Activated naive CD8-positive, alpha-beta T cell treated with anti-CD3 and anti-CD28 coated beads, Interleukin-2, amount 50 U/mL, for 16 hours (primary cell): Measurements from ENCODE around the gene PLXNB2.

Source experiments
- DNase-seq: peaks from one replicate; pipeline ENCODE4 v3.0.0-alpha.2; 2020; ENCODE audit warnings: low read depth, low spot score

The PLXNB2 gene

DNA sequence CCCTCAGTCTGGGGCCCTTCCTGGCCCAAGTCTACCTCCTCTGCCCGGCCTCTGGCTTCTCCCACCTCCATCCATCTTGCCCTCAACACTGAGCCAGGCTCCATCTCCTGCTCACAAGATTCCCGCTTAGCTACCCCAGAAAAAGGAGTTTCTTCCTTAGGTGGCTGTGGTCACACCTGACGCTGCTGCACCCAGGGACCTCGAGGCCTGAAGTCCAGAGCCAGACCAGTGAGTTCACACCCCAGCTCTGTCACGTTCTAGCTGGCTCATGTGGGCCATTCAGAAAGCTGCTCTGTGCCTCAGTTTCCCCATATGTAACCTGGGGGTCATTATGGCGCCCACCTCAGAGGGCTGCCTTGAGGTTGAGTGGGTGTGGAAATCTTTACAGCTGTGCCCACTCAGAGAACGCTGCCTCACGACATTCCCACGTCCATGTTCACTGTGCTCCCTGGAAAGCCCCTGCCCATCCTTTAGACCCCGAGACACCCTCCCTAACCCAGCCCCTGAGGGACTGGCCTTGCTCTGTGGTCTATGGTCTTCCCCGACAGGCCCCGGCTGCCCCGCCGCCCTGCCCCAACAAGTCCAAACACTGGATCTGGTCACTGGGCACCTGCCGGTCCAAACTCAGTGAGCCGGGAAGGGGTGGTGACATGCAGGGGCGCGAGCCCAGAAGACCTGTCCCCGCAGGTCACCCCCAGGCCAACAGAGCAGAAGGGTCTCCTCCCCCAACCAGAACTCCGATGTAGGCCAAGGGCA is 9.8 kb downstream of the PLXNB2 start:
- no peak for DNase-seq

DNA sequence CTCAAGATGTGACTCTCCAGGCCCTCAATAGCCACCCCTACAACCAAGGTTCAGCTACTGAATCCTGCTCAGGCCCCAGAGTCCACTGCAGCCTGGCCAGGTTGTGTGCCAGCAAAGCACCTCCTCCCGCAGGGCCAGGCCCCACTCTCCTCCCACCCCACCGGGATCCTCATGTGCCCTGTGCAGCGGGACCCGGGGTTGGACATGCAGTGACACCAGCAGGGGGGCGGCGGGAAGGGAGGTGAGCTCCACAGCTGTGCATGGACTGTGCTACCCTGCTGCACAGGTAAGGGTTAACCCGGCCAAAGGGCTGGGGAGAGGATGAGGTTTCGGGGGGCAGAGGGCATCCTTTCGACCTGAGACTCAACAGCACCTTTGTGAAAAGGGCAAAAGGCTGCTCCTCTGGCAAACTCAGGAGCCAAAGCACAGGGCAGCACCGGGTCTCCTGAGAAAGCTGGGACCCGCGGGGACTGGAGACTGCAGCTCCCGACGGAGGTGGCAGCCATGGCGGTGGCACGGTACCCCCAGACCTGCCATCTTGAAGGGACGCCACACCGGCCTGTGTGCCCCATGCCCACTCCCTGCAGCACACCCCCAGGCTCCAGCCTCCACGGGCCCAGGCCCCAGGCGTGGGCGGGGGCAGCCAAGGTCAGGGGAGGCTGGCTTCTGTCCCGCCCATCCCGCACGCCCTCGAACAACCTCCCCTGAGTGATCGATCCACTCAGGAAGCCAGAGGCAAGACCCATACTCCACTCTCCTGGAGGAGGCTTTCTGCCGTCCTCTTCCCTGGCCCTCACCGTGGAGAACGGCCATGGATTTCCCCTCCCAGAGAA is 10.6 kb downstream of the PLXNB2 start:
- DNase-seq: no peak

DNA sequence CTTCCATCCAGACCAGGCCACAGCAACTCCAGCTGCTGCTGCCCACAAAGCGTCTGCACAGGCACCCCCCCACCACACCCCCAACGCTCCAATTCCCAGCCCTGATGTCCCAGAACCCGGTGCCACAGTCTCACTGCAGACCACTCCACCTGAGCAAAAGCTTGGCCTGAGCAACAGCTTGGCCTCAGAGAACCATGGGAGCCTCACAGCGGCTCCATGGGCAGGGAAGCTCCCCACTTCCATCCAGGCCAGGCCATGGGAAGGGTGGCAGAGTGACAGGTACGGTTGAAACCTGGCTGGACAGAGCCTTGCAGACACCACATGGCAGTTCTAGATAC is 13.2 kb downstream of the PLXNB2 start:
- no peak for DNase-seq

DNA sequence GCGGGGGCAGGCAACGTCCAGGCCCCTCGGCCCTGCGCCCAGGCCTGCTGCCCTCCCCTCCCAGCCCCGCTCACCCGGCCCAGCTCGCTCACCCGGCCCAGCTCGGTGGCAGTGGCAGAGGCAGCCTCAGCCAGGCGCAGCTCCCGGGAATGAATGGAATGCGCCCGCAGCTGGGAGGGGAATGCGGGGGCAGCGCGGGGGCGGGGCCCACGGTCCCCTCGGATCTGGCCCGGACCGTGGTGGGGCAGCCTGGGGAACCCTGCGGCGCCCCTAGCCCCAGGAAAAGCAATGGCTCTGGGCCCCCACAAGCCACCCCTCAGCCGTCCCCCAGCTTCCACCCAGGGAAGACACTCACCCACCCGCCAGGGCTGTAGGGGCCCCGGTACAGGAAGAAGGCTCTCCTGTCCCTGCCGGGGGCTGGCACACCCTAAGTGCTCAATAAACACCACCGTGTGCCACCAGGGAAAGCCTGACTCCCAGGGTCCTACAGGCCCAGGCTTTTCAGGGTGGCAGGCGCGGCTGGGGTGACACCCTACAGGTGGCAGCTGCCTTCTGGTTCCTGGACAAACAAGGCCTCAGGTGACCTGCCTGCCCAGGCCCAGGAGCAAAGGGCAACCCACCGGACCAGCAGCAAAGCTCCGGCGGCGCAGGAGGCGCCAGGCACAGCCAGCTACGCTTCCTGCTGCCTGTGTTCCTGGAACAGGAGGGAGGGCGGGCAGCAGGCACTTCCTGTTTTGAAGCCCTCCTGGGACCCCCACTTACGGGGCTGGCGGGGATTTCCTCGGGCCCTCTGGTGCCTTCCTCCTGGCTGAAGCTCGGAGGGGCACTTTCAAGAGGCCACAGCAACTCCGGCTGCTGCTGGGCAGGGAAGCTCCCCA is 13.8 kb downstream of the PLXNB2 start:
- no peak for DNase-seq

DNA sequence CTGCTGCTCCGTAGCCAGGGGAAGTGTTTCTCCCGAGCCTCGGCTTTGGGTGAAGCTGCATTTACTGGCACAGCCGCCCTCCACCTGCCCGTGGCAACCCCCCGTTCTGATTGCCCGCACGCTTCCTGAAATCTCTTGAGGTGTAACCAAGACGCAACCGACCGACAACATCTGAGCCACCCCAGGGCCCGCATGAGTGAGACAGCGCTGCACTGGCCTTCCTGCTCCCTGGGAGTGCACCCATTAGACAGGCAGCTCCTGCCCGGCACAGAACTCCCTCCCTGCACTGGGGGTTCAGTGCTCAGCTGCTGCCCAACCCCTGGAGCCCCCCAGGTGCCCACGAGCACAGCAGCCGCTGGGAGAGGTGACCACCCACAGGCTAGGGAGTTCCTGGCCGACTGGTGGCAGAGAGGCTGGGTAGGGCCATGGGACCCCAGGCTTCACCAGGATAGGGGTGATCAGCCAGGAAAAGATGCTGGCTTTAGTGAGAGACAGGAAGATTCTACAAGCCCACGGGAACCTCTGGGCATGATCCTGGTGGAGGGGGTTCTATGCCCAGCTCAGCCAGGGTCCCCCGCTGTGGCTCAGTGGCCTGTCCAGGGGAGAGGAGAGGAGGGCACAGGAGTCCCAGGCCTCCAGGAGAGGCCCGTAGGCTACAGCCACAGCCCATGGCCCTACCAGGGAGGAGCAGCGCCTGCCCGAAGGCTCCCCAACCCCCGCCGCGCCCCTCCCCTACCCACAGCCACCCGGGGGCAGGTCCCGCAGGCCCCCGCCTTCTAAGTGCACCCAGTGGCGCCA is 14.6 kb downstream of the PLXNB2 start:
- DNase-seq: no peak

DNA sequence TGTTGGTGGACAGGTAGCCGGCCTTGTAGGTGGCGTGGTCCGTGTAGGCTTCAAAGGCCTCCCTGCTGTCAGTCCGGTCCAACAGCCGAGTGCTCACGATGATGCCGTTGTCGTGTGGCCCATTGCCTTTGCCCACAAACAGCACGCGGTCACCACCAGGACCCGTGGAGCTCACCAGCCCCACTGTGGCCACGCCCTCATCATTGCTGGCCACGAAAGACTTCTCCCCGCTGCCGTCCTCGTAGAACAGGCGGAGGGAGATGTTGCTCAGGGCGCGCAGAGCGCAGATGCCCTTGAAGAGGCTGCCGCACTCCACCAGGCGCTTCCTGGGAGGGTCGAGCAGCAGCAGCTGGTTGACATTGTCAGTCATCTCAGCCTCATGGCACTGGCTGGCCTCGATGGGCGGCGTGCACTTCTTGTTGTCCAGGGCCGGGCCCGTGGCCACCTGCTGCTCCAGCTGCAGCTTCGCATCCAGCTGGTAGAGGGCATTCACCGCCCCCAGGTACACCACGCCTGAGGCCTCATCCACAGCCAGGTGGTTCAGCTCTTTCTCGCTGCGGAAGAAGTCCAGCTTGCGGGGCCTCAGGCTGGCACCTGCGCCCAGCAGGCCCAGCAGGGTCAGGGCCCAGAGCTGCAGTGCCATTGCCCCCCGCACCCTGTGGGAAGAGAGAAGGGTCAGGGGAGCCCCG is 17.4 kb downstream of the PLXNB2 start:
- no peak for DNase-seq

DNA sequence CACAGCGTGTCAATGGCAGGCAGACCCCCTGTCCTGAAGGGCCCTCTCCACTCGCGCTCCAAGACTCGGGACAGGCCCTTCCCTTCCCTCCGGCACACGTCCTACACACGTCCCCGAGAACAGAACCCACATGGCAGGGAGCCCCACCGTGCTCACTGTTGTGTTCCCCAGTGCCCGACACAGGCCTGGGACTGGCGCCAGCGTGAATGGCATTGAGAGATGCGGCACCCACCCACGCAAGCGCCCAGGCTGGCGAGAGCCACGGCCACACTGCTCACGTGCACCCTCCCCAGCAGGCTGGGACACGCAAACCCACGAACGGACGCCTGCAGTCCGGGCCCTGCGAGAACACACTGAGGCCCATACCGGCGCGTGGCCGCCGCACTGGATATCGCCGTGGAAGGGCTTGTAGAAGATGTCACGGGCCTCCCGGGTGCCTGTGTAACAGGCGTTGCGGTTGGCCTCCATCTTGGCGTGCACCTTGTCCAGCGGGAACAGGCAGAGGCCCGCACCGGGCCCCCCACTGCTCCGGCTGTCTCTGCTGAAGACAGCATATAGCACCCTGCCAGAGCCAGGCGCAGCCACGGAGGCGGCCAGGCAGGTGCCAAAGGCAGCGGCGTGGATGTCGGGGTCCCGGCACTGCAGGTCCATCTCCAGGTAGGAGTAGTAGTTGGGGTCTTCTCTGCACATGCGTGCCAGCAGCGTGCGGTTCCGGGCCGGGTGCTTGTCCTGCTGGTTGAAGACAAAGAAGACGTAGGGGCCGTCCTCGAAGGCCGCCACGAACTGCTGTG is 18.1 kb downstream of the PLXNB2 start:
- no peak for DNase-seq

DNA sequence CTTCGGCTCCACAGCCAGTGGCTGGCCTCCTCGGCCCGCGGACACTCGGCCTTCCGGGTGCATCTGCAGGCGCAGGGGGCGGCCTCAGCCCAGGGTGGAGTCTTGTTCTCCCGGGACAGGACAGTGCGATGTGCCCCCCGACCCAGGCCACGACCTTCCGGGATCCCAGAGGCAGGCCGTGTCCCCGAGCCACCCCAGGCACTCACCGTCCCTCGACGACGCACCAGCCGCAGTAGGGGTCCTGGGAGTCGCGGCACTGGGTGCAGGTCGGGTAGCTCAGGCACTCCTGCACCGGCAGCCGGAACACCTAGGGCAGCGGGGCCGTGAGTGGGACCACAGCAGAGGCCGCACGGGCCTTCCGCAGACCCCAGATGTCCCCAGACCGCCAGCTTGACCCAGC is 19.7 kb downstream of the PLXNB2 start:
- no peak for DNase-seq

DNA sequence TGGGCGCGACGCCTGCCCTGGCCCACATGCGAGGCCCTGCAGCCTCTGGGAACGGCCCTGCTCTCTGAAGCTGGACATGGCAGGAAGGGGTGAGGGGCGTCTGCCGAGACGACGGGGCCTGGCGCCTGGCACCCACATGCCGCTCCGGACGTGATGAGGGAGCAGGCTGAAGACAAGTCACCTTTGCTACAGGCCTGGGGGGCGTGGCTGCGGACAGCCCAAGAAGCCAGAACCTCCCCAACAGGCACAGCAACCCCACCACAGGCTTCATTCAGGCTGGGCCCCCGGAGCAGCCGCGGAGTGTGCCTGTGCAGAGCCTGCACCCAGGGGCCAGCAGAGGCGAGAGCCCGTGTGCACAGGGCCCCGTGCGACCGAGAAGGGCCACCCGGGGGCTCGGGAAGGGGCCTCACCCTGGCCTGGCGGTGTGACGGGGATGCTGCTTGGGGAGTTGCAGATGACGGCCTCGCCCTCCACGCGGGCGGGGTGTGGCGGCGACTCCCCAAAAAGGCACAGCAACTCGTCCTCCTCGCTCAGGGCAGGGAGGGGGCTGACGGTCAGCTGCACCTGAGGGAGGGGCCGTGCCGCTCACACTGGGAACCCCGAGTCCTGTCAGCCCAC is 20.6 kb downstream of the PLXNB2 start:
- no peak for DNase-seq

DNA sequence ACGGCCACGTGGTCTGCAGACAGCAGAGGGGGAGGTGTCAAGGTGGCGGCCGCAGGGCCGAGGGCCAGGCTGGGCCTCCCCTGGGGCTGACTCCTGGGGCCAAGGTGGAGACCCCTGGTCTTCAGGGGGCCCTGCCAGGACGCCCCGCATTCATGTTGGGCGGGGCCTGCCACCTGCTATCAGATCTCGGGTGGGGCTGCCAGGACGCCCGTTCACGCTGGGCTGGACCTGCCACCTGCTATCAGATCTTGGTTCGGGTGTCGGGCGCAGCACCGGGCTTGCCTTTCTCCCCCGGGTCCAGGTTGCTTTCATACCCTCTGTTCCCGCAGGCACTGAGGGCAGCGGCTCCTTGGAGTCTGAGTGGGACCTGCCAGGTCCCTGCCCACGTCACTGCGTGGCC is 21.2 kb downstream of the PLXNB2 start:
- DNase-seq: no peak

DNA sequence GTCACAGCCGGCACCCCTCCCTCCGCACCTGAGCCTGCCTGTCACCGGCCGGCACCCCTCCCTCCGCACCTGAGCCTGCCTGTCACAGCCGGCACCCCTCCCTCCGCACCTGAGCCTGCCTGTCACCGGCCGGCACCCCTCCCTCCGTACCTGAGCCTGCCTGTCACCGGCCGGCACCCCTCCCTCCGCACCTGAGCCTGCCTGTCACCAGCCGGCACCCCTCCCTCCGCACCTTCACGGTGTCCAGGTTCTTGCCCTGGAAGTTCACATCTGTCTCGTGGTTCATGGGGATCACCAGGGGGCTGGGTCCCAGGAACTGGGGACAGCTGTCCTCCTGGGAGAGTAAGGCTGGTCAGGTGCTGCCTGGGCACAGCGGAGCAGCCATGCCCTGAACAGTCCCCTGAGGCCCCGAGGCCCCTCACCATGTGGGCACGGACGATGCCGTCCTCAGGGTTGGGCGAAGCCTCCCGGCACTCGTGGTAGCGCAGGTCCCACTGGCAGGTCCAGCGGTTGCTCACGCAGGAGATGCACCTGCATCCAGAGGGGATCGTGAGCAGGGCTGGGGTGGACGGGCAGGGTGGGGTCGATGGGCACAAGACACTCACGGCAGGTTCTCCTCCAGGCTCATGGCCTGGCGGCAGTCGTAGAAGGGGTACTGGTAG is 21.7 kb downstream of the PLXNB2 start:
- DNase-seq: no peak

DNA sequence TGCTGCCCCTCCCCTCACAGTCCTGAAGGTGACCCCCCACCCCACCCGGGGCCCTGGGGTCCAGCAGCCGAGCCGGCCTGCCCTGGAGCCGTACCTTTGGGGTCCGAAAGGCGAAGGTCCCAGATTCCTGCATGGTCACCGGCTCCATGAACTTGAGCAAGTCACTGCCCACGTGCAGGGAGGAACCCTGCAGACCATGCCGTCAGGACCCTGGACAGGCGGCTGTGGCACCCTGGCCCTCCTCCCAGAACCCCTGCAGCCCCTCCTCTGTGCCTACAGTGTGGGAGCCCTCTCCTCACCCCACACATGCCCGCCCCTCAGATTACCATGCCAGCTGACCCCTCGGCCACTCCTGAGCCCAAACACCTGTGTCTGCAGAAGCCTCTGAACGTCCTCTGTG is 23.0 kb downstream of the PLXNB2 start:
- no peak for DNase-seq

DNA sequence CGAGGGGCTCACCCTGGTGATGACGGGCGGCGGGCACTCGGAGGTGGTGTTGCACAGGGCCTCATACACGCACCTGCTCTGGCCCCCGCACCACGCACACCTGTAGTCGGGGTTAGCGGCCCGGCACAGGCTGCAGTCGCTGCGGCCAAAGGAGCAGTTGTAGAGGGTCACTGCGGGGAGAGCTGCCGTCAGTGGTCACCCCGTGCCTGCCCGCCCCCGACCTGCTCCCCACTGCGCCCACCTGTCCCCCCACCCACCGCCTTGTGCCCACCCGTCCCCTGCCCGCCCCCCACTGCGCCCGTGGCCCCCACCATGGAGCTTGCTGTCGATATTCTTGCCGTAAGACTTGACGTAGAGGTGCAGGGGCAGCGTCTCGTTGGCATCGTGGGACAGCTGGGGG is 23.6 kb downstream of the PLXNB2 start:
- no peak for DNase-seq

DNA sequence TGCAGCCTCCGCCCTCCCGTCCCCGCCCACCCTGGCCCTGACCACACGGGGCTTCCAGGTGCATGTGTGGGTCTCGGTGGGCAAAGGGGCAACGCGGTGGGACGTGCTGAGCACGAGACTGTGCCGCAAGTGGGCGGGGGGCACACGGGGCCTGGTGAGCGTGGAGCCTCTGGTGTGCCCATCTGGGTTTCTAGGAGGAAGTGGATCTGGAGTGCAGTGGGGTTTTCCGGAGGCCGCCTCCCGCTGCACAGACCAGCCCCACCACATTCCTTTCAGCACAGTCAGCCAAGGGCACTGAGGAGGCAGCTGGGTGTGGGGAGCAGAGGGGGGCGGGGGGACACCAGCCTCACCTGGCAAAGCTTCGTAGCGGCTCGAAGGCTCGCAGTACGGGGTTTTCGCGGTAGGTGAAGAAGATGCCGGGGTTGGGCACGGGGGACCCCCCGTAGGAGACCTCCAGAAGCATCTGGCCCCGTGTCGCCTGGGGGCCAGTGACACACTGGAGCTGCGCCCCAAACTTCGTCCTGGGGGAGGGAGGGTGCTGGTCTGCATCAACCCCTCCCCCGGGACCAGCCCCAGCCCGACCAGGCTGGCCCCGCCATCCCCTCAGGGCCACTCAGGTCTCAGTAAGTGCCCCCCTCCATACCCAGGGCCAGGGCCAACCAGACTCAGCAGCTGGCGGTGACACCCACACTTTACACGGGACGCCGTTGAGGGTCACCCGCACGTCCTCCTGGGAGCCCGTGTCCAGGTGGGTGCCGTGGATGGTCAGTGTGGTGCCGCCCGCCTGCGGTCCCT is 24.9 kb downstream of the PLXNB2 start:
- DNase-seq: no peak

DNA sequence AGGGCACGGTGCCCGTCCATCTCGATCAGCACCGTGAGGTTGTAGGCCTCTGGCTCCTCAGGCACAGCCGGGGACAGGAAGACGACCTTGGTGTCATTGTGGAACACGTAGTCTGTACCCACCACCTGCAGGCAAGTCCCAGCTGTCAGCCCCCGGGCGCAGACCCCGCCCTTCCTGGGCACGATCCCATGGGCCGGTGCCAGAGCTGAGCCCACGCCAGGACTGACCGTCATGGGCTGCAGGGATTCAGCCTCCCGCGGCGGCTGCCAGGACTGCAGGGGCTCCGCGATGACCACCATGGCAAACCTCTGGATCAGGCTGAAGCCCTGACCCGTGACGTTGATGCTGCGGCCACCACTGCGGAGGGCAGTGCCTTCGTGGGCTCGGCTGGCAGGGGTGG is 25.5 kb downstream of the PLXNB2 start:
- no peak for DNase-seq

DNA sequence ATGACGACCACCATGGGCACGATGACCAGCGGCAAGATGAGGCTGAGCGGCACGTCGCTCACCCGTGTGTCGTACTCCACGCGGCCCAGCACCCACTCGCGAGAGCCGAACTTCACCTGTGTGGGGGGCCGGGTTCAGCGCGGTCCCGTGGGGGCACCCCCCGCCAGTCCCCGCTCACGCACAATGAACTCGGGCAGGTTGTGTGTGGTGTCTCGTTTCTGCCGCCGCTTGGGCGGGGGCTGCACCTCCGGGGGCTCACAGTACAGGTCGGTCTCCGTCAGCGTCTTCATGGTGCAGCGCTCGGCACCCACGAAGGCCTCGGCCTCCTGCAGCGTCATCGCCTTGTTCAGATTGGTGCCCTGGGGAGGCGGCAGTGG is 26.1 kb downstream of the PLXNB2 start:
- DNase-seq: no peak

DNA sequence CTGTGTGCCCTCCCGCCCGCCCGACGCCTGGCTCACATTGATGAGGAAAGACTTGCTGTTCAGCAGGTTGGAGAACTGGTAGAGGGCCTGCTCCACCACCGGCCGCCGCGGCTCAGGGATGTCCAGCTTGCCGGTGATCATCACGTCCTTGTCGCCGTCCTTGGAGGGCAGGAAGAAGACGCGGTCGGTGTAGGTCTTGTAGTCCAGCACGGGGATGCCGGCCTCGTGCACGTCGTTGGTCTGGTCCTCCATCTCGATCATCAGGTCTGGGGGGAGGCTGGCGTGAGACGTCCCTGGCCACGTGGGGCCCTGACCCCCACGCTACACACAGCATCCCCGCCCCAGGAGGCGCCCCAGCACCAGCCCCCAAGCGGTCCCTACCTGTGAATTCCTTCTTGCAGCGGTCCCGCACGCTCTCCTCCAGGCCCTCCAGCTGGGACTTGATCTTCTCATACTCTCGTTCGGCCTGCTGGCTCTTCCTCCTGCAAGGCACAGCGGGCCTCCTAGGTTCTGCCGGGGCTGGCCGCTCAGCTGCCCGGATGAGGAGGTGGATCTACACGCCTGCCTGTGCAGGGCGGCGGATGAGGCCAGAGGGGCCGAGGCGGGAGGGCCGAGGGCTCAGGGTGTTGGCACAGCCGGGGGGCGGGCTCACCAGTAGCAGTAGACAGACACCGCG is 26.6 kb downstream of the PLXNB2 start:
- no peak for DNase-seq
